ENCODE data around the gene SEMA6C. TPM values are rescaled to one million over a fixed set of nuclear protein-coding genes. Genes with fewer than 3 reads are reported as not detected.
"Not testable (repeated sequence)": the region's sequence is repeated elsewhere in the genome, so short reads cannot be mapped to it uniquely, and the experiment has no call there.

SEMA6C gene, protein sequence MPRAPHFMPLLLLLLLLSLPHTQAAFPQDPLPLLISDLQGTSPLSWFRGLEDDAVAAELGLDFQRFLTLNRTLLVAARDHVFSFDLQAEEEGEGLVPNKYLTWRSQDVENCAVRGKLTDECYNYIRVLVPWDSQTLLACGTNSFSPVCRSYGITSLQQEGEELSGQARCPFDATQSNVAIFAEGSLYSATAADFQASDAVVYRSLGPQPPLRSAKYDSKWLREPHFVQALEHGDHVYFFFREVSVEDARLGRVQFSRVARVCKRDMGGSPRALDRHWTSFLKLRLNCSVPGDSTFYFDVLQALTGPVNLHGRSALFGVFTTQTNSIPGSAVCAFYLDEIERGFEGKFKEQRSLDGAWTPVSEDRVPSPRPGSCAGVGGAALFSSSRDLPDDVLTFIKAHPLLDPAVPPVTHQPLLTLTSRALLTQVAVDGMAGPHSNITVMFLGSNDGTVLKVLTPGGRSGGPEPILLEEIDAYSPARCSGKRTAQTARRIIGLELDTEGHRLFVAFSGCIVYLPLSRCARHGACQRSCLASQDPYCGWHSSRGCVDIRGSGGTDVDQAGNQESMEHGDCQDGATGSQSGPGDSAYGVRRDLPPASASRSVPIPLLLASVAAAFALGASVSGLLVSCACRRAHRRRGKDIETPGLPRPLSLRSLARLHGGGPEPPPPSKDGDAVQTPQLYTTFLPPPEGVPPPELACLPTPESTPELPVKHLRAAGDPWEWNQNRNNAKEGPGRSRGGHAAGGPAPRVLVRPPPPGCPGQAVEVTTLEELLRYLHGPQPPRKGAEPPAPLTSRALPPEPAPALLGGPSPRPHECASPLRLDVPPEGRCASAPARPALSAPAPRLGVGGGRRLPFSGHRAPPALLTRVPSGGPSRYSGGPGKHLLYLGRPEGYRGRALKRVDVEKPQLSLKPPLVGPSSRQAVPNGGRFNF
- total RNA-seq = 3.6 and 4.3 TPM in 2 replicates

DNA sequence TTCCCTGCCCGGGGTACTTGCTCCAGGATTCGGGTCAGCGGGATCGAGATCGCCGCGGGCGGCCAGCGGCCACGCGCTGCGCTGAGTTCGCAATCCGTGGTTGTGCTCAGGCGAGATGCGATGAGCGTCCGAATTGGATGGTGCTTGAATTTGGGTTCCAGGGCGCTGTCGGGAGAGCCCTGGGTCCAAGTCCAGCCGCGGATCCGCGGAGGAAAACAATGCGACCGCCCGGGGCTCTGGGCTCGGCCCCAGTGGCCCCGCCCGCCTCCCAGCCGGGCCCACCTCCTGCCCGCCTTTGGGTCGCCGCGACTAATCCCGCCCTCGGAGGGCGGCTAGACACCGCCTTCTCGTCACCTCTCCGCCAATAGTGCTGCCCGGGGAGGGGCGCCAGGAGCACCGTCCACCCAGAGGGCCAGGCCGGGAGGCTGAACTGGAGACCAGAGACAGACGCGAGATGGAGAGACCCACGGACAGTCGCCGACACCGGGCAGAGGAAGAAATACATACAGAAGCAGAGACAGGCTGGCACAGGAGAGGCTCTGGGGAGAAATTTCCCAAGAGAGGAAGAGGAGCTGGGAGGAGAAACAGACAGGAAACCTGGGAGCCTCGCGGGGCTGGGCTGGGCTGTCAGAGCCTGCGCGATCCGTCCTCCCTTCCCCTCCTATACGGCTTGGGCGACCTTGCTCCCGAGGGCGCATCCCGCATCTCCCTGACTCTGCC lies at the start of gene SEMA6C:
SEMA6C (minus strand) TSS at position 220 of the 720 bp plus-strand sequence. CDS start 4,010 bp downstream, outside the sequence.
- Mint-ChIP-seq H3K27me3 (ENCODE audit: insufficient read depth) (peaks cover 20% of the 10 kb centered on the region), H3K9me3 (no peaks in the 10 kb centered on the region), H3K4me1 (ENCODE audit: low read depth) (peaks cover 22% of the 10 kb centered on the region), H3K27ac (peak within 1 kb of the TSS; percentile 57), H3K4me3 (peak within 1 kb of the TSS; percentile 97), H3K36me3 (ENCODE audit: low read depth) (no peaks in the 10 kb centered on the region)
- DNase-seq (ENCODE audit: low spot score) = peak; percentile 91
- intact Hi-C loops (cut with micrococcal nuclease) = loop anchor here (1.0 to 2.0 kb wide), 3 partner anchors 10 to 76 kb away; partner anchors contain the start of genes GABPB2 and TNFAIP8L2

- DNase-seq (ENCODE audit: low spot score); intact Hi-C loops (cut with micrococcal nuclease); H3K27me3 Mint-ChIP-seq (ENCODE audit: insufficient read depth); H3K9me3 Mint-ChIP-seq; H3K4me3 Mint-ChIP-seq; H3K27ac Mint-ChIP-seq: not testable (repeated sequence)
- peaks cover 16% of the 10 kb centered on the region for H3K36me3 Mint-ChIP-seq (ENCODE audit: low read depth)
- H3K4me1 Mint-ChIP-seq (ENCODE audit: low read depth) = peaks cover 32% of the 10 kb centered on the region
Measured at GRCh38 chr1:151194894-151195594, 48.6 kb upstream of the SEMA6C start.

DNA sequence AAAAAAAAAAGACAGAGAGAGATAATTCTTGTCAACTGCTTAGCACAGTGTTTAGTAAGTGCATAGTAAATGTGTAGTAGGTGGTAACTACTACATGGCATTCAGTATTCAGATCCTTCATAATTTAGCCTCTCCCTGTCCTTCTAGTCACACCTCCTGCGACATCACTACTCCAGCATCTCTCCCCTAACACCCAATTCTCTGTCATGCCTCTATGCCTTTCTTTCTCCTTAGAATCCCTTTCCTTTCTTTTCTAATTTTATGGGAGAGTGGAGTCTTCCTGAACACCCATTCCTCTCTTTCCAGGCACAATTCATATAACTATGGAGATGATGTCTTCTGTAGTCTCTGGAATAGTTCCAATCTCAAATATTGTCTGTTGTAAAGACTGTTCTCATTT lies 47.4 kb upstream of the SEMA6C start:
- Mint-ChIP-seq H3K4me3 (no peak overlapping the region), H3K27ac (no peak overlapping the region), H3K9me3 (no peaks in the 10 kb centered on the region), H3K36me3 (ENCODE audit: low read depth) (peaks cover 12% of the 10 kb centered on the region), H3K4me1 (ENCODE audit: low read depth) (peaks cover 33% of the 10 kb centered on the region), H3K27me3 (ENCODE audit: insufficient read depth) (peaks cover 9% of the 10 kb centered on the region)
- no peak for DNase-seq (ENCODE audit: low spot score)
- intact Hi-C loops (cut with micrococcal nuclease) = no loop called here

GRCh38 chr1:151193304-151193703 lies 46.9 kb upstream of the SEMA6C start:
- Mint-ChIP-seq H3K27ac (no peak overlapping the region), H3K27me3 (ENCODE audit: insufficient read depth) (peaks cover 9% of the 10 kb centered on the region), H3K36me3 (ENCODE audit: low read depth) (peaks cover 9% of the 10 kb centered on the region), H3K4me1 (ENCODE audit: low read depth) (peaks cover 36% of the 10 kb centered on the region), H3K4me3 (no peak overlapping the region), H3K9me3 (no peaks in the 10 kb centered on the region)
- intact Hi-C loops (cut with micrococcal nuclease) = no loop called here
- DNase-seq (ENCODE audit: low spot score) = no peak

DNA sequence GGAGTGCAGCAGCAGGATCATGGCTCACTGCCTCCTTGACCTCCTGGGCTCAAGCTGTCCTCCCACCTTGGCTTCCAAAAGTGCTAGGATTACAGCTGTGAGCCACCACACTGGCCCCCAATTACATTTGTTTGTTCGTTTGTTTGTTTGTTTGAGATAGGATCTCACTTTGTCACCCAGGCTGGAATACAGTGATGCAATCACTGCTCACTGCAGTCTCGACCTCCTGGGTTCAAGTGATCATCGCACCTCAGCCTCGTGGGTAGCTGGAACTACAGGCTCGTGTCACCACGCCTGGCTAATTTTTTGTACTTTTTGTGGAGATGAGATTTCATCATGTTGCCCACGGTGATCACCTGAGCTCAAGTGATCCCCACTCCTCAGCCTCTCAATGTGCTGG lies 45.6 kb upstream of the SEMA6C start:
- H3K4me1 Mint-ChIP-seq (ENCODE audit: low read depth) = peaks cover 37% of the 10 kb centered on the region
- no peak overlapping the region for H3K27ac Mint-ChIP-seq
- H3K36me3 Mint-ChIP-seq (ENCODE audit: low read depth) = peaks cover 7% of the 10 kb centered on the region
- intact Hi-C loops (cut with micrococcal nuclease) = no loop called here
- DNase-seq (ENCODE audit: low spot score) = no peak
- no peak overlapping the region for H3K4me3 Mint-ChIP-seq
- no peaks in the 10 kb centered on the region for H3K9me3 Mint-ChIP-seq
- peaks cover 9% of the 10 kb centered on the region for H3K27me3 Mint-ChIP-seq (ENCODE audit: insufficient read depth)

DNA sequence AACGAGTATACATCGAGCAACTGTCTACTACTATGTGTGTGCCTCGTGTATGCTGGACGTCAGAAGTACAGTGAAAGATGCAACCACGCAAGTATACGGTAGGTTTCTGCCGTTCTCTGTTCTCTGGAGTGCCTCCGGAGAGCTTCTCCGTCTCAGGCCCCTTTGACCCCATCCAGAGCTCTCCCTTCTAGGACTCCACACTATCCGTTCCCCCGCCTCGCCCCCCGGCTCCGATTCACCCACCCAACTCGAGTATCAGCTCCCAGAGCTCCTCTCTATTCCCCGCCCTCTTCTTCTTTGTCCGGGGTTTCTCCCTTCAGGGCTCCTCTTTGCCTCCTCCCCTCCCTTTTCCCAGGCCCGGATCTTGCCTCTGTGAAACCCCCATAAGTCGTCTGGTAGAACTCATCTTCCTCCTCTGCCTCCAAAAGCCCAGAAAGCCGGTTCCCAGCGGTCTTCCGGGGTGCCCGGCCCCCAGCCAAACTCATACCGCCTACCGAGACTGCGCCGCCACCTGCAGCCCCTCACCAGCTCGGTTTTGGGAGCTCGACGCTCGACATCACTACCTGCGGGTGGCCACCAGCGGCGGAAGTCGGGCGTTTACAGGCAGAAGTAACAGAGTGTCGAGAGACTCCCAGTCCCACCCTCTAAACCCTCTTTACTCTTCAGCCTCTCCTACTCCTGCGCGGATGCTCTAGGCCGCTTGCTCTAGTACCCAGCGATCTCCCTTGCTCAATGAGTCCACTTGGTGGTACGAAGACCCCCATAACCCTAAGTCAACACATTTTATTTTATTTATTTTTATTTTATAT lies 43.4 kb upstream of the SEMA6C start, which contains the start of gene VPS72:
VPS72 (minus strand) TSS at position 561 of the 809 bp plus-strand sequence; CDS start at position 485, 76 bp downstream.
- H3K4me1 Mint-ChIP-seq (ENCODE audit: low read depth) = peaks cover 36% of the 10 kb centered on the region
- peak within 1 kb of the TSS; percentile 99 for H3K4me3 Mint-ChIP-seq
- DNase-seq (ENCODE audit: low spot score) = peak; percentile 83
- no peaks in the 10 kb centered on the region for H3K9me3 Mint-ChIP-seq
- H3K27ac Mint-ChIP-seq = peak within 1 kb of the TSS; percentile 97
- H3K27me3 Mint-ChIP-seq (ENCODE audit: insufficient read depth) = peaks cover 7% of the 10 kb centered on the region
- H3K36me3 Mint-ChIP-seq (ENCODE audit: low read depth) = peaks cover 19% of the 10 kb centered on the region
- intact Hi-C loops (cut with micrococcal nuclease) = loop anchor here (1.0 to 2.0 kb wide), 3 partner anchors 8 to 91 kb away; partner anchors contain the start of genes PIP5K1A and SCNM1

DNA sequence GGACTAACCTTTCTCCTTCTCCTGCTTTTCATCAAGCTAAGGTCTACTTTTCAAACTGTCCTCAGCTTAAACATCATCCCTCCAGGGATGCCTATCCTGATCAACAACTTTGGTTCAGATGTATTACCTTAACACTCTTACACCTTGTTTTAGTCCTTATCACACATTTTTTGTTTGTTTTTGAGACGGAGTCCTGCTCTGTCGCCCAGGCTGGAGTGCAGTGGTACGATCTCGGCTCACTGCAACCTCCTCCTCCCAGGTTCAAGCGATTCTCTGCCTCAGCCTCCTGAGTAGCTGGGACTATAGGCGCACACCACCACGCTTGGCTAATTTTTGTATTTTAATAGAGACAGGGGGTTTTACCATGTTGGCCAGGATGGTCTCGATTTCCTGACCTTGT lies 42.2 kb upstream of the SEMA6C start:
- Mint-ChIP-seq H3K36me3 (ENCODE audit: low read depth) (peaks cover 25% of the 10 kb centered on the region), H3K4me3 (peak overlapping the region; percentile 99), H3K4me1 (ENCODE audit: low read depth) (peaks cover 36% of the 10 kb centered on the region), H3K27ac (peak overlapping the region; percentile 2)
- H3K27me3 Mint-ChIP-seq (ENCODE audit: insufficient read depth); DNase-seq (ENCODE audit: low spot score); H3K9me3 Mint-ChIP-seq: not testable (repeated sequence)
- intact Hi-C loops (cut with micrococcal nuclease) = loop anchor here (1.0 kb wide), 2 partner anchors 10 to 22 kb away; partner anchors contain the start of genes PIP5K1A and SCNM1

- H3K4me3 Mint-ChIP-seq = no peak overlapping the region
- H3K27ac Mint-ChIP-seq = no peak overlapping the region
- intact Hi-C loops (cut with micrococcal nuclease) = no loop called here
- H3K27me3 Mint-ChIP-seq (ENCODE audit: insufficient read depth) = no peaks in the 10 kb centered on the region
- H3K36me3 Mint-ChIP-seq (ENCODE audit: low read depth) = peaks cover 33% of the 10 kb centered on the region
- no peaks in the 10 kb centered on the region for H3K9me3 Mint-ChIP-seq
- H3K4me1 Mint-ChIP-seq (ENCODE audit: low read depth) = peaks cover 36% of the 10 kb centered on the region
- no peak for DNase-seq (ENCODE audit: low spot score)
Measured at GRCh38 chr1:151187205-151187604, 40.8 kb upstream of the SEMA6C start.

DNA sequence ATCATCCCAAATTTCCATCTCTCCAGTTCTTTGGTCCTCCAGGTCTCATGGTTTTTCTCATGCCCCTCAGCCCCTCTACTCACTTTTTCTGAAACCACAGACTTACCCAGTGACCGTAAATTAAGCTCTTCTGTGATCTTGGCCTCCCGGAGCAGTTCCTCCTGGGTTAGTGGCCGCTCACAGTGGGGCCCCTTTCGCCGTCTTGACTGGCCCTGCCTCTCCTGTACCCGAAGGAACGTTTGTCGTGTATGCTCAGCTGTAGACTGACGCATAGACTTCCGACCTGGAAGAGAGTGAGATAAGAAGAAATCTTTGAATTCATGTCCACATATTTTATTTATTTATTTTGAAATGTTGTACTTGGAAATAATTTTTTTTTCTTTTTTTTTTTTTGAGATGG lies 37.8 kb upstream of the SEMA6C start:
- Mint-ChIP-seq H3K27ac (no peak overlapping the region), H3K4me1 (ENCODE audit: low read depth) (peaks cover 28% of the 10 kb centered on the region), H3K36me3 (ENCODE audit: low read depth) (peaks cover 42% of the 10 kb centered on the region), H3K9me3 (no peaks in the 10 kb centered on the region), H3K27me3 (ENCODE audit: insufficient read depth) (no peaks in the 10 kb centered on the region), H3K4me3 (no peak overlapping the region)
- intact Hi-C loops (cut with micrococcal nuclease) = no loop called here
- DNase-seq (ENCODE audit: low spot score) = no peak

DNA sequence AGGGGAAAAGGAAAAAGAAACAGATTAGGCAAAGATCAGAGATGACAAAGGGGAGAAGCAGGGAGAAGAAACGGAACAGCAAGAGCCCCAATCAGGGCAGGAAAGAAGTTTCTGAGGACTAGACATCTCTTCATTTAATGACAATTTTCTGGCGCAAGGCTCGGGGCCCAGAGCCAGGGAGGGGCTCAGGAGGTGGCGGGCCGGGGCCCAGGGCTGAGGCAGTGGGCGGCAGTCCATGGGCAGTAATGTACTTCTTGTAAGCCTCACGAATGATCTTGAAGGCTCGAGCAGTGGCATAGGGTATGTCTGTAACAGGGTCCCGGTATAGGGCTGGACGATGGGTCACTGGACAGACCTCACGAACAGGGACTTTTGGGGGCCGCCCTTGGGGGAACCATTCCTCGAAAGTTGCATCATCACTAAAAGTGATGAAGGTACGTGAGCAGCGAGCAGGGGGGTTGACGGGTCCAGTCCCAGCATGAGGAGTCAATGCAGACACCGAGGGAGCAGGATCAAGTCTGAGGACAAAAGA lies 30.1 kb upstream of the SEMA6C start:
- DNase-seq (ENCODE audit: low spot score) = no peak
- H3K27me3 Mint-ChIP-seq (ENCODE audit: insufficient read depth) = no peaks in the 10 kb centered on the region
- peaks cover 47% of the 10 kb centered on the region for H3K36me3 Mint-ChIP-seq (ENCODE audit: low read depth)
- H3K4me1 Mint-ChIP-seq (ENCODE audit: low read depth) = peaks cover 4% of the 10 kb centered on the region
- H3K9me3 Mint-ChIP-seq = no peaks in the 10 kb centered on the region
- no peak overlapping the region for H3K4me3 Mint-ChIP-seq
- intact Hi-C loops (cut with micrococcal nuclease) = no loop called here
- peak overlapping the region; percentile 66 for H3K27ac Mint-ChIP-seq

- intact Hi-C loops (cut with micrococcal nuclease) = no loop called here
- DNase-seq (ENCODE audit: low spot score) = no peak
- Mint-ChIP-seq H3K27ac (peak within 1 kb of the TSS; percentile 66), H3K4me3 (no peak within 1 kb of the TSS), H3K36me3 (ENCODE audit: low read depth) (peaks cover 43% of the 10 kb centered on the region), H3K27me3 (ENCODE audit: insufficient read depth) (no peaks in the 10 kb centered on the region), H3K9me3 (no peaks in the 10 kb centered on the region), H3K4me1 (ENCODE audit: low read depth) (peaks cover 3% of the 10 kb centered on the region)
Measured at GRCh38 chr1:151175863-151176262, 29.4 kb upstream of the SEMA6C start, which contains the start of gene TMOD4. Gene TMOD4 (minus strand): TSS chr1:151175981. CDS start chr1:151174875, 1,106 bp downstream.
